K562 (cell line): ENCODE data around the gene ZBTB46. TPM values are rescaled to one million over a fixed set of nuclear protein-coding genes. Genes with fewer than 3 reads are reported as not detected.

Source experiments
- ATAC-seq: fragments of 200-7000 bp; cut with Tn5 transposase; 3 replicates; pipeline ENCODE4 v1.9.1; 2020; ENCODE audit warnings: moderate library complexity
- BruUV-seq: library from RNA; stranded (reverse); fragments of 400-500 nt; replicated peaks from 2 replicates; lab custom pipeline; 2021; lab: Mats Ljungman, UMichigan
- CTCF ChIA-PET: fragments of 300-600 bp; formaldehyde crosslinking; extraction: SDS; loops from one replicate; lab custom pipeline; 2021; ENCODE audit warnings: low intra/inter-chr PET ratio; lab: Yijun Ruan, JAX
- POLR2A ChIA-PET: fragments of 300-600, 350-650 bp; sonication (Branson Sonifier 250); formaldehyde crosslinking; extraction: SDS; loops from one replicate; lab custom pipeline; 2021; ENCODE audit warnings: antibody characterized with exemption, inconsistent platforms; lab: Yijun Ruan, JAX
- DNase-seq, 4 experiments: peaks; one replicate each; pipeline versions ENCODE4 v3.0.0 to v3.0.0-alpha.2; 2011 to 2018; ENCODE audit warnings: low spot score in 3 of 4, mixed read lengths in 3 of 4; ENCODE audit errors: extremely low read depth in 1 of 4
- FAIRE-seq: peaks from 2 replicates; lab custom pipeline; 2011; peaks lifted over from hg19 to GRCh38; lab: Jason Lieb, UNC
- H2AFZ ChIP-seq: 2 replicates; pipeline ENCODE4 v1.6.0; 2011; ENCODE audit warnings: low read depth, low read length, control low read depth, inconsistent platforms
- H3K27ac ChIP-seq: fragments of 200-600 bp; 3 replicates; pipeline ENCODE4 v1.8.0; 2011; ENCODE audit warnings: low read depth, mild to moderate bottlenecking, control low read depth, inconsistent platforms, low read length, moderate library complexity, mixed read lengths; ENCODE audit errors: extremely low read depth
- H3K27me3 ChIP-seq, 2 experiments: fragments of 300-600 bp in 1 of 2; 2 replicates in 1 of 2; 3 replicates in 1 of 2; pipeline versions ENCODE4 v1.6.0 to v1.8.0; 2011; ENCODE audit warnings: inconsistent platforms in 2 of 2, low read length in 2 of 2, mild to moderate bottlenecking in 1 of 2, mixed read lengths in 1 of 2, moderate library complexity in 1 of 2; ENCODE audit not compliant: control insufficient read depth in 2 of 2, insufficient read depth in 2 of 2
- H3K36me3 ChIP-seq: fragments of 300-600 bp; 3 replicates; pipeline ENCODE4 v1.8.0; 2011; ENCODE audit warnings: mild to moderate bottlenecking, low read length, inconsistent platforms; ENCODE audit not compliant: control insufficient read depth, insufficient read depth
- H3K4me1 ChIP-seq, 2 experiments: fragments of 200-600 bp in 1 of 2; replicated peaks in 1 of 2; 2 replicates in 1 of 2; 3 replicates in 1 of 2; pipeline versions ENCODE4 v1.5.1 to v1.8.0; 2011; ENCODE audit warnings: inconsistent platforms in 2 of 2, low read length in 2 of 2, mild to moderate bottlenecking in 1 of 2, mixed read lengths in 1 of 2, moderate library complexity in 1 of 2; ENCODE audit not compliant: control insufficient read depth in 2 of 2, insufficient read depth in 2 of 2
- H3K4me2 ChIP-seq: 2 replicates; pipeline ENCODE4 v1.6.1; 2011; ENCODE audit warnings: low read length, control low read depth, inconsistent platforms, mixed read lengths; ENCODE audit not compliant: insufficient read depth
- H3K4me3 ChIP-seq: fragments of 200-600 bp; sonication (generic), shearing (Covaris generic); 2 replicates; pipeline ENCODE4 v1.5.1; 2016; ENCODE audit warnings: control low read depth, inconsistent platforms
- H3K79me2 ChIP-seq: fragments of 200-600 bp; 3 replicates; pipeline ENCODE4 v1.8.0; 2011; ENCODE audit warnings: low read length, inconsistent platforms; ENCODE audit not compliant: control insufficient read depth, insufficient read depth
- H3K9ac ChIP-seq, 2 experiments: 2 replicates each; pipeline versions ENCODE4 v1.6.0 to v1.6.1; 2011; ENCODE audit warnings: low read depth in 2 of 2, low read length in 2 of 2, control low read depth in 1 of 2, inconsistent platforms in 1 of 2, mild to moderate bottlenecking in 1 of 2, mixed read lengths in 1 of 2; ENCODE audit not compliant: insufficient read depth in 1 of 2
- H3K9me1 ChIP-seq: one replicate; pipeline ENCODE4 v1.6.0; 2011; ENCODE audit warnings: inconsistent platforms, mild to moderate bottlenecking, low read length, moderate library complexity; ENCODE audit not compliant: control insufficient read depth, insufficient read depth
- H3K9me3 ChIP-seq: replicated peaks from 2 replicates; pipeline ENCODE4 v1.5.1; 2011; ENCODE audit warnings: low read depth, low read length, inconsistent platforms; ENCODE audit not compliant: control insufficient read depth, insufficient read depth
- H4K20me1 ChIP-seq: replicated peaks from 2 replicates; pipeline ENCODE4 v1.6.1; 2011; ENCODE audit warnings: low read length, inconsistent platforms, mixed read lengths; ENCODE audit not compliant: control insufficient read depth, insufficient read depth
- CBX3 ChIP-seq, 2 experiments: IDR thresholded peaks; 1 replicate in 1 of 2; 2 replicates in 1 of 2; pipeline ENCODE4 v1.6.1; 2012; ENCODE audit warnings: inconsistent platforms in 2 of 2, low read length in 2 of 2, borderline replicate concordance in 1 of 2, control low read depth in 1 of 2
- DACH1 ChIP-seq: fragments of 450-650 bp; IDR thresholded peaks from 2 replicates; pipeline ENCODE4 v1.6.1; 2018; ENCODE audit not compliant: partially characterized antibody
- RHOXF2B ChIP-seq: fragments of 250-450 bp; sonication (Bioruptor Pico); conservative IDR thresholded peaks from 2 replicates; pipeline ENCODE4 v1.5.1; 2021
- SMAD4 ChIP-seq: fragments of 250-450 bp; sonication (Bioruptor Pico); conservative IDR thresholded peaks from 2 replicates; pipeline ENCODE4 v1.8.0; 2021; ENCODE audit warnings: inconsistent platforms, mild to moderate bottlenecking, moderate library complexity
- WGBS: fragments of 100-300 bp; shearing (Covaris generic); methylation state at CpG from one replicate; pipeline ENCODE4 v1.1.6; 2016; ENCODE audit warnings: low coverage, mixed read lengths; ENCODE audit not compliant: insufficient coverage; ENCODE audit errors: missing lambda C conversion rate; 5-methylcytosine and 5-hydroxymethylcytosine counted together
- in situ Hi-C: fragments of 300-500 bp; cut with MboI; formaldehyde crosslinking; loops from 4 replicates; pipeline ENCODE4 v1.15.0; 2018; ENCODE audit warnings: inconsistent platforms, mixed read lengths
- intact Hi-C: fragments of 100-400 bp; cut with micrococcal nuclease; formaldehyde crosslinking; loops from 2 replicates; pipeline ENCODE4 v1.14.2; 2022
- polyA plus RNA-seq, 8 experiments: library from polyadenylated mRNA; depleted of rRNA in 4 of 8; stranded (reverse) in 5 of 8; unstranded in 3 of 8; fragments of >200 nt; fragmentation: Nextera tagmentation in 2 of 8; fragmentation: Illumina TruSeq in 1 of 8; extraction: Ambion mirVana in 2 of 8; extraction: Trizol in 1 of 8; gene quantifications; 2 replicates each; pipeline versions ENCODE4 v1.2.1 to v1.2.3, GENCODE V29; 2011 to 2014; ENCODE audit warnings: inconsistent platforms in 1 of 8, missing spikeins in 1 of 8
- total RNA-seq, 7 experiments: library from RNA; depleted of rRNA in 6 of 7; stranded (reverse); fragments of >200 nt in 6 of 7; fragmentation: Illumina TruSeq in 2 of 7; extraction: Trizol in 2 of 7; gene quantifications; 2 replicates each; pipeline versions ENCODE4 v1.2.1 to v1.2.3, GENCODE V29; 2011 to 2021; ENCODE audit warnings: low replicate concordance in 1 of 7

The ZBTB46 gene
- total and polyA plus RNA-seq, 9 of the 15 experiments (the other 6 are each of a cell fraction or from before 2014, with no cell fraction given) = 0.29 to 4.1 (median 1.1) TPM

- TF ChIP-seq RHOXF2B (CRISPR knock-in tag) (no peak), SMAD4 (CRISPR knock-in tag) (no peak), CBX3 (IDR thresholded peaks at IDR 0.05; ENCODE audit: borderline replicate concordance in 1 of 2, low read length in 2 of 2) (no peak), DACH1 (no peak)
- ATAC-seq = no peak
- ChIA-PET POLR2A (no interaction called here), CTCF (interaction anchor here (1.0 kb wide), 1 partner anchor 273 kb away, joined by 3 read pairs; no protein-coding TSS in a partner anchor)
- Histone ChIP-seq H3K9me1 (no peaks in the 10 kb centered on the region), H4K20me1 (no peaks in the 10 kb centered on the region; the same call in 1 of the 2 replicates), H3K4me3 (no peak overlapping the region), H3K27ac (no peak overlapping the region), H3K4me2 (no peak overlapping the region), H3K4me1 (peaks cover 0 to 39% of the 10 kb centered on the region in 2 experiments; a peak in 2 of 5 replicates), H3K9ac (peak overlapping the region in 1 of 2 experiments; percentile 58; a peak in 2 of 4 replicates), H2AFZ (no peak overlapping the region), H3K79me2 (no peaks in the 10 kb centered on the region), H3K9me3 (no peaks in the 10 kb centered on the region), H3K27me3 (no peaks in the 10 kb centered on the region; a peak in 1 of 5 replicates), H3K36me3 (no peaks in the 10 kb centered on the region)
- DNase-seq = no peak
- in situ Hi-C loops (no loop called here), intact Hi-C loops (no loop called here)
- 31% methylated on average over 8 of the region's 8 CpGs for WGBS
- no TSS peak for BruUV-seq
- no peak for FAIRE-seq
These were observed 19.6 kb downstream of the ZBTB46 start for GRCh38 chr20:63811491-63811875.
